Right renal pelvis (tissue), 4 donors: Measurements from ENCODE around the gene ZNF804B. TPM values are rescaled to one million over a fixed set of nuclear protein-coding genes. Genes with fewer than 3 reads are reported as not detected.

Source experiments
- DNase-seq, 4 donors: peaks; one replicate each; pipeline ENCODE4 v3.0.0-alpha.2; 2013; ENCODE audit warnings: low read depth in 4 of 4, low spot score in 3 of 4, missing footprints in 1 of 4
- polyA plus RNA-seq, 4 donors: library from polyadenylated mRNA; unstranded; fragments of 120-200 nt; gene quantifications; one replicate each; pipeline ENCODE4 v1.2.1, GENCODE V29; 2013; ENCODE audit not compliant: insufficient read length in 4 of 4

ZNF804B gene
- polyA plus RNA-seq, 4 donors, result 0.07 to 0.45 (median 0.26) TPM

GRCh38 chr7:88826222-88826621 lies 66.7 kb downstream of the ZNF804B start:
- no peak for DNase-seq

- peak; percentile 6 to 14 (median 7) for DNase-seq
These were observed 75.7 kb downstream of the ZNF804B start for GRCh38 chr7:88835147-88835728.

GRCh38 chr7:88842201-88842600 lies 82.7 kb downstream of the ZNF804B start:
- no peak for DNase-seq

- DNase-seq, result no peak
These were observed 85.6 kb downstream of the ZNF804B start for GRCh38 chr7:88845091-88845490.

DNA sequence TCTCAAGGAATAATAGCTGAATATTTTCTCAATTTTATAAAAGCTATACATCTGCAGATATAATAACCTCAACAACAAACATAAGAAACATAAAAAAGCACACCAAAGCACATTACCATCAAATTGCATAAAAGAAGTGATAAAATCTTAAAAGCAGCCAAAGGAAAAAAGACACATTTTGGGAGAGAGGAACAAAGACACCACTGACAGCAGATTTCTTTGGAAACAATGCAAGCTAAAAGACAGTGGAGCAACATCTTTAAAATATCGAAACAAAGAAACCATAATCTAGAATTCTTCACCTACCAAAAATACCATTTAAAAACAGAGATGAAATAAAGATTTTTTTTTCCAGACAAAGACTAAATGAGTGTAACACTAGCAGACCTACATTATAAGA lies 91.7 kb downstream of the ZNF804B start:
- DNase-seq, result no peak

DNA sequence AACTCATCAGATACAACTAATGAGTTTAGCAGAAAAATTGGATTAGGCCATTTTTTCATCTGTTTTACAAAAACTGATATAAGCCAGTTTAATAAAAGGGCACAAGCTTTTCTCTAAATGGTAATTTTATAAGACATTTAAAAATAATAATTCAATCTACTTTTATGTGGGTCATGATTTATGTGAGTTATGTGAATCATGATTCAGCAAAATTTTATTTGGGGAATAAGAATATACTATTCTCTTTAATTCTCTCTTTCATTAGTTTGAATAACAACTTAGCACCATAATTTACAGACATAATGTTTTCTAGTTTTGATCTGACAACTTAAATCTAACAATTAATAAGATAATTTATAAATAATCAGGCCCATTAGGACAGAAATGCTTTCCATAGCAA lies 99.8 kb downstream of the ZNF804B start:
- no peak for DNase-seq

- DNase-seq, result no peak
These were observed 106.9 kb downstream of the ZNF804B start for GRCh38 chr7:88866265-88866863.

DNA sequence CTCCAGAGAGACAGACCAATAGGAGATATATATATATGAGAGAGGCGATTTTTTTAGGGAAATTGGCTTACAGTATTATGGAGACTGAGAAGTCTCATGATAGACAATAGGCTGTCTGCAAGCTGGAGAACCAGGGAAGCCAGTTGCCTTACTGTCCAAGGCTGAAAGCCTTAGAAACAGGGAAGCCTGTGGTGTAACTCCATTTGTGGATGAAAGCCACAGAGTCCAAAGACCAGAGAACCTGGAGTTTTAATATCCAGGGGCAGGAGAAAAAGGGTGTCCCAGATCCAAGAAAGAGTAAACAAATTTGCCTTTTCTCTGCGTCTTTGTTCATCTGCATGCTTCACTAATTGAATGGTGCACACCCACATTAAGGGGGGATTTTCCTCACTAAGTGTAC lies 107.7 kb downstream of the ZNF804B start:
- no peak for DNase-seq

DNA sequence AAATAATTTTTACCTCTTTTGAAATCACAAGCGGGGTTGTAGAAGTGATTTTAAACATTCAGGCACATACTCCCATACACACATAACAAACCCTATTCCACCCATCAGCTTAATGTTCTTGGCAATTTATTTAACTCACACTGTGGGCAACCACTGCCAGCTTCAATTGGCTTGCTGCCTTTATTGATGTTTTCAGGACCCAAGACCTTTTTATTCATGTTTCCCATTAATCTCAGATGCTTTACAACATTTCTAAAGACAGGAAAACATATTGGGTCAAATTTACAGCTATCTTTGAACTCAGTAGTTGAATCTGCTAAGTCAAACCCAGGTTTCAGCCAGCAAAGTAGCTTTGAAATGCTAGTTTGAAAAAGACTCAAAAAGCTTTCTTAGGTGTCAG lies 109.0 kb downstream of the ZNF804B start:
- DNase-seq, result no peak

GRCh38 chr7:88881136-88881535 lies 121.6 kb downstream of the ZNF804B start:
- DNase-seq, result no peak

DNA sequence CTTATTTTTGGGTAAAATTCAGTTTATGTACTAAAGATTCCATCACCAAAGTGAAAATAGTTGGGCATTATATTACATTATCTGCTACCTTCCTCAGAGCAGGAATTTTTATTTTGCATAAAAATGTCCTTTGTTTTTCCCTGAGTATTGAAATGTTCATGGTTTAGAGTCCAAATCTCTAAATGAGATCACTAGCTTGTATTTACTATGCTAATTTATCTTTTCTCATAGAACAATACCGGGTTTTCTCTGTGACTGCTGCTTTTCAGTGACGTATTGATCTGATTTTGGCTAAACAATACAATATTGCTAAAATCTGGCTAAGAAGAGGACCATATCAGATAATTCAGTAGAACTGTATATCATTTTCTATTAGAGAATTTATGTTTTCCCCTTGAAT lies 125.6 kb downstream of the ZNF804B start:
- no peak for DNase-seq

- DNase-seq, result no peak
These were observed 129.2 kb downstream of the ZNF804B start for GRCh38 chr7:88888684-88889083.

GRCh38 chr7:88910516-88910915 lies 151.0 kb downstream of the ZNF804B start:
- DNase-seq, result no peak

DNA sequence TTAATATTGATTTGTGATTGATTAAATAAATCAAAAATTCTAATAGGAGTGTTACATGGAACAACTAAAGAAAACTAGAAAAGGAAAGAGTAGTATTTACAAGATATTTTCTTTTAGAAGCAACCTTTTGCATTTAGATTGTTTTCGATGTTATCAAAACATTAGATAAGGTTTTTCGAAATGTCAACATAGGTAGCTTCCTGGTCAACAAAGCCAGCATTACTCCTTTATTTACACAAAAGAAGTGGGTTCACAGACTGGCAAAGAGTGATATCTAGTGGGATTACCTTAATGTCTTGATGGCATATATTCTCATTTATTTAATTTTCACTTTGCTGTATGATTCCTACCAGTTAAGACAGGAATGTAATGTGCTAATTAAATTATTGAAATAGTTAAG lies 153.4 kb downstream of the ZNF804B start:
- DNase-seq, result no peak

DNA sequence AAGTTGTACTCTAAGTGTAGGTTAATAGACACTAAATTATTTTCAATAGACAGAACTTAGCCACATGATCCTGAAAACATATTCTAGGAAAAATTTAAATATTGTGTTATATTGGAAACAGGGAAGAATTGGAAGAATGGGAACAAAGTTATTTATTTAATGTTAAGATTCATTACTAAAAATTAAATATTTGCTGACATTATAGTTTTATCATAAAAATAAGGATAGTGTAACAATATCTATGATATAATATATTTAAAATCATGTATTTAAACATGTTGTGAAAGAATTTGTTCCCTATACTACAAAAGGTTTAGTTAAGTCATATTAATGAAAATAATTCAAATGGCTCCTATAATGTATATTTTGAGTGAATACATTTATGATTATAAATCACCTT lies 156.1 kb downstream of the ZNF804B start:
- no peak for DNase-seq

DNA sequence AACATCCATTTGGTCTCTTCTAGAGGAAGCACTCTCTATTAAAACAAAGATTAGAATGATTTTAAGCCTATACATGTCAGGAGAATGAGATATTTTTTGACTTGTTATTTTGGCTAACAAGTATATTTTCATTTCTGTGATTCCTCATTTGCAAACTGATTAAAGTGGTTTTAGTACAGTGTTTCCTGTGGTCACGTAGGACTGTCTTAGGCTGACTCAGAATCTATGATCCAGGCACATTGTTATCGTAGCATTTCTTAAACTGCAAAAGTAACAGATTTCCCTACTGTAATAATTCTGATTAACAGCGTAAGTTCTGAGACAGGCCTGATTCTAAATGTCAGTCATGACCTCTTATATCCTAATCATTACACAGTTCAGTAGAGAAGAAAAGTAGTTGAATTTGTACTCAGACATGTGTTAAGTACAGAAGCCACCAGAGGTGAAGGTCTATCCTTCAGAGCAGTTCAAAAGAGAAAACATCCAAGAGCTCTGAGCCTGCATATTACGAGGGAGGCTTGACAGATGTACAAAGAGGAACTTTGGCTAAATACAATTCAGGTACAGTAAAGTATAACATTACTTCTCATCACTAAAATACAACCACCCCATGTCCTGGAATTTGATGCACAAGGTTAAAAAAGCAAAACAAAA lies 160.1 kb downstream of the ZNF804B start:
- no peak for DNase-seq

- no peak for DNase-seq
These were observed 163.4 kb downstream of the ZNF804B start for GRCh38 chr7:88922944-88923343.

DNA sequence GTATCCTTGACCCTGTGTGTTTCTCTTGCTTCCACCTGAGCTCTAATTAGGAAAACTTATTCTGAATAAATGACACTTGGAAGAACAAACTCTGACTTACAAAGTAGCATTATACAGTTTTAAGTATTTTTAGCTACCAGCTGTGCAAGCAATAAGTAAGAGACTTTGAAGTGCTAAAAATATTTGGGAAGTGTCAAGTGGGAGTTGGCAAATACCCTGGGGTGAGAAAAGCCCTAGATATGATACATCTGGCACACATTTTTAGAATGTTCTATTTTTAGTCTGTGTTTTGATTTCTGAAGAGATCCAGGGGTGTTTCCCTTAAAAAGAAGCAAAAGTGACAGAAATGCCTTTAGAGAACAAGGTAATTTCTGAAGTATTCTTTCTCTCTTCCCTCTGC lies 168.8 kb downstream of the ZNF804B start:
- no peak for DNase-seq

- DNase-seq, result no peak
These were observed 170.2 kb downstream of the ZNF804B start for GRCh38 chr7:88929719-88930118.

DNA sequence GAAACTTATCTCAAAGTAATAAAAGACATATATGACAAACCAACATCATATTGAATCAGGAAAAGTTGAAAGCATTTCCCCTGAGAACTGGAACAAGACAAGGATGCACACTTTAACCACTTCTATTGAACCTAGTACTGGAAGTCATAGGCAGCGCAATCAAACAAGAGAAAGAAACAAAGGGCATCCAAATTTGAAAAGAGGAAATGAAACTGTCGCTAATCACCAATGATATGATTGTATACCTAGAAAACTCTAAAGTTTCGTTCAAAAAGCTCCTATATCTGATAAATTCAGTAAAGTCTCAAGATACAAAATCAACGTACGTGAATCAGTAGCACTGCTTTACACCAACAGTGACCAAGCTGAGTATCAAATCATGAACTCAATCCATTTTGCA lies 173.8 kb downstream of the ZNF804B start:
- DNase-seq, result no peak

DNA sequence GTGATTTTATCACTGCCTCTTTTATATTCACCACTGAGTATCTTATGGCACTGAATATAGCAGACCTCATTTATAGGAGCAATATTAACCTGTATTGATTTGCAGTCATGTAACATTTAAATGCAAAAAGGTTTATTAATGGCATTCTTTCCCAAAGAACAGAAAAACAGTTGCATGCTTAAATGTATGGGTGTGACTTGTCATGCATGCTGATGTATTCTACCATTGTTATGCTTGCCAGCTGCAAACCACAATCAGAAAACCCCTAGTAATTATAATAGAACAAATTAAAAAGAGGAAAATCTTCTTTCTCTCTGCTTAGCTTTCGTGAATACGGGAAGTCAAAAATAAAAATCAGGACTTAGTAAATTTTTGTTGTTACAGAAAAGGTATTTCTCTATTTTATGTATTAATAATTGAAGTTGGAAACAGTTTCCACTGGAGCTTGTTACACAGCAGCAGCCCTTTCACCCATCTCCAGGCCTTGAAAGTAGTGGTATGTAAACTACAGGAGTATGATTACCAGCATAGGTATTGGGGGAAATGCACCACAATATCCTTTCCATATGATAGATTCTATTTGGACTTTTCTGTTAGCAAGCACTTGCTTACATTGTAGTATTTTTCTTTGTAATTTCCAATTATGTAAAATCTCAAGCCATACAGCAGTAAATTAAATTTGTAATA lies 183.5 kb downstream of the ZNF804B start:
- no peak for DNase-seq

- no peak for DNase-seq
These were observed 192.3 kb downstream of the ZNF804B start for GRCh38 chr7:88951826-88952225.
